AG04449 (cell line): ENCODE data around the gene SLC6A13.

Experiments used
- CTCF ChIA-PET: fragments of 350-600 bp; formaldehyde crosslinking; extraction: SDS; loops from one replicate; lab custom pipeline; 2021; ENCODE audit warnings: antibody characterized with exemption; lab: Yijun Ruan, JAX
- POLR2A ChIA-PET: fragments of 400-600, 350-600 bp; formaldehyde crosslinking; extraction: SDS; loops from one replicate; lab custom pipeline; 2020; ENCODE audit warnings: antibody characterized with exemption, inconsistent platforms; lab: Yijun Ruan, JAX
- DNase-seq: peaks from one replicate; pipeline ENCODE4 v3.0.0-alpha.2; 2010; ENCODE audit warnings: low read depth, low spot score
- H3K4me3 ChIP-seq: 2 replicates; pipeline ENCODE4 v1.5.1; 2011; ENCODE audit warnings: low read depth, mild to moderate bottlenecking, control low read depth, low read length
- CTCF ChIP-seq: IDR thresholded peaks from one replicate; pipeline ENCODE4 v1.5.1; 2011; ENCODE audit warnings: mild to moderate bottlenecking, moderate library complexity, low read length, control low read depth, inconsistent platforms; ENCODE audit not compliant: insufficient read depth; ENCODE audit errors: missing control alignments

The SLC6A13 gene

GRCh38 chr12:177980-178828 lies 84.4 kb downstream of the SLC6A13 start:
- TF ChIP-seq CTCF = no peak
- ChIA-PET CTCF (interaction anchor here (1.2 to 6.8 kb wide), 2 partner anchors 11 to 26 kb away, joined by 3 to 44 read pairs; no protein-coding TSS in a partner anchor), POLR2A (no interaction called here)
- no peak for DNase-seq
- H3K4me3 ChIP-seq = no peak overlapping the region

- no peak overlapping the region for H3K4me3 ChIP-seq
- no peak for DNase-seq
- no peak for TF ChIP-seq CTCF
- ChIA-PET POLR2A (interaction anchor here (1.0 kb wide), 1 partner anchor 22 kb away, joined by 3 read pairs; no protein-coding TSS in a partner anchor), CTCF (interaction anchor here (0.6 to 6.8 kb wide), 3 partner anchors 11 to 25 kb away, joined by 3 to 44 read pairs (median 3); no protein-coding TSS in a partner anchor)
Measured at GRCh38 chr12:177336-177979, 85.2 kb downstream of the SLC6A13 start.

- DNase-seq = no peak
- CTCF ChIA-PET = interaction anchor here (0.6 to 6.8 kb wide), 3 partner anchors 12 to 24 kb away, joined by 3 to 44 read pairs (median 3); no protein-coding TSS in a partner anchor
- no peak for TF ChIP-seq CTCF
- POLR2A ChIA-PET = interaction anchor here (1.0 kb wide), 1 partner anchor 21 kb away, joined by 3 read pairs; no protein-coding TSS in a partner anchor
- H3K4me3 ChIP-seq = no peak overlapping the region
Measured at GRCh38 chr12:176321-177181, 86.1 kb downstream of the SLC6A13 start.

GRCh38 chr12:175759-176158 lies 86.9 kb downstream of the SLC6A13 start:
- TF ChIP-seq CTCF = no peak
- ChIA-PET CTCF (interaction anchor here (0.9 to 6.8 kb wide), 2 partner anchors 13 to 22 kb away, joined by 5 to 44 read pairs; no protein-coding TSS in a partner anchor), POLR2A (no interaction called here)
- H3K4me3 ChIP-seq = no peak overlapping the region
- no peak for DNase-seq

- CTCF ChIA-PET = interaction anchor here (0.9 to 6.8 kb wide), 2 partner anchors 14 to 22 kb away, joined by 5 to 44 read pairs; no protein-coding TSS in a partner anchor
- POLR2A ChIA-PET = no interaction called here
- no peak for TF ChIP-seq CTCF
- DNase-seq = no peak
- H3K4me3 ChIP-seq = no peak overlapping the region
Measured at GRCh38 chr12:175250-175649, 87.4 kb downstream of the SLC6A13 start.
